NCI-H2029 treated with DMSO at 0.1 percent for 48 hours (cell line): ENCODE data around the gene PBX2.
"Not testable (repeated sequence)": the region's sequence is repeated elsewhere in the genome, so short reads cannot be mapped to it uniquely, and the experiment has no call there.

Experiments used
- DNase-seq: peaks from one replicate; lab custom pipeline; 2025; lab: John Stamatoyannopoulos, UW

Gene PBX2

DNA sequence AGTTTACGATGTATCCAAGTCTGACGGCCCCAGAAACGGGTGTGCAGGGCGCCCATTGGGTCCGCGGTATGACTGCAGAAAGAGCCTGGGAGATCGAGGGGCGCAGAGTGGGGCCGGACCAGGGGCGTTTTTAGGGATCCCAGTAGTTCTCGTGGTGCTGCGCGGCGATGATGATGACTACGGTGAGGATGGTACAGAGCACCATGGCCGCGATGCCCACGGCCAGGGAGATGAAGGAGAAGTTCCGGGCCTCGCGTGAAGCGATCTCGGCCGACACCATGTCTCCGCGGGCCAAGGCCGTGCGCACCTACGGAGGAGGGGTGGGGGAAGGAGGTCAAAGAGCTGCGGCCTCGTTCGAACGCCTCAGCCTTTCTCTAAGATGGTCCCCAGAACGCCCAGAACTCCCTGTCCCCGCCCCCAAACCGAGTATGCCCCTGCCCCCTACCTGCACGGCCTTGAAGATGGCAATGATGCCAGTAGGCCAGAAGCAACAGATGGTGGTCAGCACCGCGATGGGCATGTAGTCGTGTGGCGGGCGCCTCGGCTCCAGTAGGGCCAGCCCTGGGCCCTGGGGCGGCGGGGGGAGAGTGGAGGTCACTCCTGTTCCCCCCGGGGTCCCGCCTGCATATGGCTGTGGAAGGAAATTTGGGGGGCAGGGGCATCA lies 40.8 kb downstream of the PBX2 start:
- DNase-seq: no peak

DNA sequence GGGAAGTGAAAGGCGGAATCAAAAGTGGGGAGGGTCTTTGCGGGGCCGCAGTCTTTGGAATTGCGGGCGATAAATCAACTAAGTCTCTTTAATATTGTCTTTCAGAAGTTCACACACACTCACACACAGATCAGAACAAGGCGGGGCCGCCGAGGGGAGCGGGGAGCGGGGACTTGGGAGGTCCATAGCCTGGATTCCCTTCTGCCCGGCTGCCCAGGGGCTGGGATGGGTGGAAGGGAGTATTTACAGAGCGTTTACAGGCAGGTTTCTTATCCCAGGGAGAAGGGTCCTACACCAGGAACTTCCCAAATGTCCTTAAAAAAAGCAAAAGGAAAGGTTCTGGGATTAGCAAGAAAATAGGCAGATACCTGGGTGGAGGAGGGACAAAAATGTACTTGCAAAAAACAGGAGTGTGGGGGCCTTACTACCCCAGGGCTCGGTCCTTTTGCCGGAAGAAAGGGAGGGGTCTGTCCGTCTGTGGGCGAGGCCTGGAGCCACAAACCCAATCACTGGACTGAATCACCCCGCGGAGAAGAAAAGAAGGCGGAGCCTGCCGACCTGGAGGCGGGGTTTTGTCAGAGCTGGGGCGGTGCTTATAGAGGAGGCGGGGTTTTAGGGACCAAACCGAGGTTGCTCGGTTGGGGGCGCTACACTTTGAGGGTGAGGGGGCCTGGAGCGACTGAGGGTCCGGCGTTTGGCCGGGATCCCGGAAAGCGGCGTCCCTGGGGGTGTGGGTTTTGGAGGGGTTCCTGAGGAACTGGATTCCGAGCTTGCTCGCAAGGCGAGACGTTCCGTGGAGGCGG lies 41.5 kb downstream of the PBX2 start:
- DNase-seq: no peak

DNA sequence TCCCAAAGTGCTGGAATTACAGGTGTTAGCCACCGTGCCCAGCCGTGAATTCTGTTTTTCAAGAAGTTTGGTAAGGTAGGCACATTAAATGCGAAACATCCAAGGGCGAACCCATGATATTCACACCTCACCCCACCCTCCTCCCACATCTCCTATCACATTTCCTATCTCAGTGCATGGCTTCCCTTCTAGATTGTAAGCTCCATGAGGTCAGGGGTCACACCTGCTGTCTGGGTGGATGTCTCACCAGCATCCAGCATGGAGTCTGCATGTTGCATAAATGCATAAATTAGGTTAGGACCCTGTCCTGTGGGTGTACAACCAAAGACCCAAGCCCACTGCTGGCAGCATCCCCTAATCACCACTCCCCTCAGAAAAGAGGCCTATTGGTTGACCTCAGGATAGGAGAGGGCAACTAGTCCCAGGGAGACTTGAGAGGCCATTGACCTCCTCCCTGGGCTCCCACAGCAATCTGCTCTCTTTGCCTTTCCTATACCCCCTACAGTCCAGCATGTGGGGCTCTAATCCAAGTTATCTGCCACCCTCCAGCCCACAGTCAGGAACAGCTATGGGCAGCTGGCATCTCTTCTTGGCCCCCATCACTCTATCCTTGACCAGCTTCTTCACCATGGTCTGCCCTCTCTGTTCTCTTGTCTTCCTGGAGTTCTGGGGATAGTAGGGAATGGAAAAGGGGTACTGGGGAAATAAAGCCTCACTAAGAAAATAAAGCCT lies 42.4 kb downstream of the PBX2 start:
- no peak for DNase-seq

DNA sequence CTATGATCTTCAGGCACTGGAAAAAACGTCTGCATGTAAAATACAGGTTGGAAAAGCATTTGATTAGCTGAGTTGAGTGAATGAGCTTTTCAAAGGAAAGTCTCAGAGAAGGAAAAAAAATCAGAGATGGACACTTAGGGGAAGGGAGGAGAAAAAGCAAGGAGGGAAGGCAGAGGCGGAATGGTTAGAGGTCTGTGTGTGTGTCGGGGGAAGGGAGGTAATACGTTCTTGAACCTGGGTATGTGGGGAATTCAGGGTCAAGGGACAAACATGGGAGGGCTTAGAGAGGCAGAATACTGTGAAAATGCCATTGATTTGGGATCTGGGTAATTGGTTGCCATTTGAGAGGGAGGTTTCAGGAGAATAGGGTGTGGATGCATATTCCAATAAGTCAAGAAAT lies 43.3 kb downstream of the PBX2 start:
- no peak for DNase-seq

DNA sequence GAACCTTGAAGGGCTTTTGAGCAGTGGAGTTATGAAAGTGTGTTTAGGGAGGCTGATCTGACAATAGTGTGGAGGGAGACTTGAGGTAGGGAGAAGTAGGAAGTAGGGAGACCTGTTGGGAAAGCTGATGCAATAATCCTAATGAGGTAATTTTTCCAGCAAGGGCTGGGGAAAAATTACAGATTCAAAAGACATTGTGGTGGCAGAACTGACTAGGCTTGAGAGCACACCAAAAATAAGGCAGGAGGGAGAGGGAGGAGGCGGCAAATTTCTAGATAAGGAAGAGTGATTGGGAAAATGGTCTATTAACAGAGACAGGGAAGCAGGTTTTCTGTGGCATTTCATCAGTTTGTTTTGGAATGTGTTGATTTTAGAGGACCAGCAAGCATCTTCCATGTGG lies 43.7 kb downstream of the PBX2 start:
- no peak for DNase-seq

DNA sequence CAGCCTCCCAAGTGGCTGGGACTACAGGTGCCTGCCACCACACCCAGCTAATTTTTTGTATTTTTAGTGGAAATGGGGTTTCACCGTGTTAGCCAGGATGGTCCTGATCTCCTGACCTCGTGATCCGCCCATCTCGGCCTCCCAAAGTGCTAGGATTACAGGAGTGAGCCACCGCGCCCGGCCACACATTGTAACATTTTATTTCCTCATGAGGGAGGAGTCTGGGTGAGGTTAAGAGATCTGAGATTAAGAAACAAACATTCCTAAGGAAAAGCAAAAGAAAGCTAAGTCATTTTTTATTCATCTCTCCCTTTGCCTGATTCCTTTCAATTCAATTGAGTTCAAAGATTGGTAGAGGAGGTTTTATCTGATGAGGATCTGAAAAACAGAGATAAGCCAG lies 45.8 kb downstream of the PBX2 start:
- DNase-seq: not testable (repeated sequence)

DNA sequence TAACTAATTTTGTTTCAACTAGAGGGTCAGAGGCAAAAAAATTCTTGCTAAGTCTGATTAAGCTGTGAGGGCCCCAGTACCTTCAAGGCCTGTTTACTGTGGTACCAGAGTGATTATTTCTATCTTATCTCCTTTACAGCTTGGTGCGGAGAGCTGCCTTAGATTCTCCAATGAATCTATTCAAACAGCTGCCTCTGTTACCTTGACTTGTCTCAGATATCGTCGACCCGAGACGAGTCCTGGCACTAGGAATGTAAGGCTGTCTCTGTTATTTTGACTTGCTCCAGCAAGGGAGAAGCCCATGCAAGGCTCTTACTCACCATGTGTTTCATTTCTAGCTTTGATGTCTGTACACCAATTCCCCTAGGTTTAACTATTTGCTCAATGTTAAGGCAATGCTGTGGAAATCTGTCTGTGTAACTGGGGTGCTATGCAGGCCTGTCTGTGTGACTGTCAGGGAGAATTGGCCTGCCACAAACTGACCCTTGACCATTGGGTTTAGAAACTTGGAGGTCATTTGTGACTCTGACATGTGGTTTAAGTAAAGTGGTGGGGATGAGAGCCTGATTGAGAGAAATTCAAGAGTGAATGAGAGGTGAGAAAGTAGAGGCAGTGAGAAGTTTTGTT lies 49.5 kb downstream of the PBX2 start:
- no peak for DNase-seq

DNA sequence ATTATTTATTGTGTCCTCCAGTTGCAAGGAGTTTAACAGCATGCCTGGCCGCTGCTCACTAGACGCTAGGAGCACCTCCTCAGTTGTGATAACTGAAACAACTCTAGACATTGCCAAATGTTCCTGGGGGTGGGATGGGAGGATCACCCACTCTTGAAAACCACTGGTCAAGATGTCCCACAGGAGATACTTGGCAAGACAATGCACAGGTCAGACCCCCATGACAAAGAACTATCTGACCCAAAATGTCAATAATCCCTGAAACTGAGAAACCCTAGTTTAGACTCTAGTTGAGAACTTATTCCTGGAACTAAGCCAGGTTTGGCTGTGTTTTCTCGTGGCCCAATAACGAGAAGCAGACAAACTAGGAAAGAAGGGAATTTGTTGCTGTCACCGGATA lies 50.4 kb downstream of the PBX2 start:
- no peak for DNase-seq

DNA sequence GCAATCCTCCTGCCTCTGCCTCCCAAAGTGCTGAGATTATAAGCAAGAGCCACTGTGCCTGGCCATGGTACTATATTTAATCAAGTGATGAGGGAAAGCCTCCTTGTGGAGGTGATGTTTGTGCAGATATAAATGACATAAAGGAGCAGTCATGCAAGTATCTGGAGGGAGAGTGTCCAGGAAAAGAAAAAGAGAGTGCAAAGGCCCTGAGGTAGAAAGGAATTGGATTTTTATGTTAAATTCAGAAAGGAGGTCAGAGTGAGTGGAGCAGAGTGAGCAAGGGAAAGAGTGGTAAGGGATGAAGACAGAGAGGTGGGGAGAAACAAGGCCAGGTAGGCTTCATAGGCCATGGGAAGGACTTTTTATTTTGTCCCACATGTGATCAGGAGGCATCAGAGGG lies 52.5 kb downstream of the PBX2 start:
- DNase-seq: no peak
